Transverse colon (tissue), 3 donors: ENCODE results near the gene RBBP8.

Experiments used
- EP300 ChIP-seq: sonication (generic); formaldehyde crosslinking; IDR thresholded peaks from one replicate; pipeline ENCODE4 v1.6.1; 2017; ENCODE audit warnings: antibody characterized with exemption, low read depth
- TF ChIP-seq, protein P1 (sequence below), 5 experiments: fragments of 200-600 bp in 3 of 5; fragments of 450-650 bp in 2 of 5; sonication (generic) in 3 of 5; IDR thresholded peaks; 1 replicate in 2 of 5; 2 replicates in 3 of 5; pipeline ENCODE4 v1.5.1; 2016 to 2017; ENCODE audit warnings: antibody characterized with exemption in 5 of 5, inconsistent platforms in 3 of 5, mild to moderate bottlenecking in 2 of 5, moderate library complexity in 1 of 5

DNA sequence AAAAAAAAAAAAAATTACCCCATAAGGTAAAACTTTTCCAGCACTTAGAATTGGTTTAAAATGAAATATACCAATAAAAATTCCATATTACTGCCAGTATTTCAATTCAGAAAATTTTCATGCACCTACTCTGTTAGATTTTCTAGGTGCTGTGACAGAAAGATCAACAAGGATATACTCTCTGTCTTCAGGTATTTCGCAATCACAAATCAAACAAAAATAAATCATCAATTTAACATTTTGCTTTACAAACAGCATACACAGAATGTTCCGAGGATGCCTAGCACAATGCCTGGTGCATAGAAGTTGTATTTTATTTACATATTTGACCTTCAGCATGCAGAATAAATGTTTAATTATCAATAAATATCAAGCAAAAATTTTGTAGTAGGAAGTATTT is 66.5 kb downstream of the RBBP8 start:
- TF ChIP-seq, protein P1, sequence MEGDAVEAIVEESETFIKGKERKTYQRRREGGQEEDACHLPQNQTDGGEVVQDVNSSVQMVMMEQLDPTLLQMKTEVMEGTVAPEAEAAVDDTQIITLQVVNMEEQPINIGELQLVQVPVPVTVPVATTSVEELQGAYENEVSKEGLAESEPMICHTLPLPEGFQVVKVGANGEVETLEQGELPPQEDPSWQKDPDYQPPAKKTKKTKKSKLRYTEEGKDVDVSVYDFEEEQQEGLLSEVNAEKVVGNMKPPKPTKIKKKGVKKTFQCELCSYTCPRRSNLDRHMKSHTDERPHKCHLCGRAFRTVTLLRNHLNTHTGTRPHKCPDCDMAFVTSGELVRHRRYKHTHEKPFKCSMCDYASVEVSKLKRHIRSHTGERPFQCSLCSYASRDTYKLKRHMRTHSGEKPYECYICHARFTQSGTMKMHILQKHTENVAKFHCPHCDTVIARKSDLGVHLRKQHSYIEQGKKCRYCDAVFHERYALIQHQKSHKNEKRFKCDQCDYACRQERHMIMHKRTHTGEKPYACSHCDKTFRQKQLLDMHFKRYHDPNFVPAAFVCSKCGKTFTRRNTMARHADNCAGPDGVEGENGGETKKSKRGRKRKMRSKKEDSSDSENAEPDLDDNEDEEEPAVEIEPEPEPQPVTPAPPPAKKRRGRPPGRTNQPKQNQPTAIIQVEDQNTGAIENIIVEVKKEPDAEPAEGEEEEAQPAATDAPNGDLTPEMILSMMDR (IDR thresholded peaks at IDR 0.05) = no peak
- no peak for TF ChIP-seq EP300
